ENCODE results near the gene TUBGCP4.

DNA sequence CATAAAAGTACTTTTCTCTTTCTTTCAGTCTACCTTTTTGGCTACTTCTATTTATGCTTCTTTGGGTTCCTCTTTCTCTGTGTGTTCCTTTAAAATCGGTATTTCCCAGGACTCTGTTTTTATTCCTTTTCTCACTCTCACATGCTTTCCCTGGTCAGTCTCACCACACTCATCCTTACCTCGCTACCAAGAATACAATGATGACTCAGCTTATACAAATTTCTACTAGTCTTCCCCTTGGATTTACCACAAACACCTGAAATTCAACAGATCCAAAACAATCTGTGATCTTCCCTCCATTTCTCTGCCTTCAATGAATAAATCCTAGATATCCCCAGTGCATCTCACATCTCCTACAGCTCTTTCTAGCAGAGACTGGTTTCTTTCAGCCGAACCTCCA, 52.9 kb downstream of the TUBGCP4 start:
- TF ChIP-seq, protein P1, sequence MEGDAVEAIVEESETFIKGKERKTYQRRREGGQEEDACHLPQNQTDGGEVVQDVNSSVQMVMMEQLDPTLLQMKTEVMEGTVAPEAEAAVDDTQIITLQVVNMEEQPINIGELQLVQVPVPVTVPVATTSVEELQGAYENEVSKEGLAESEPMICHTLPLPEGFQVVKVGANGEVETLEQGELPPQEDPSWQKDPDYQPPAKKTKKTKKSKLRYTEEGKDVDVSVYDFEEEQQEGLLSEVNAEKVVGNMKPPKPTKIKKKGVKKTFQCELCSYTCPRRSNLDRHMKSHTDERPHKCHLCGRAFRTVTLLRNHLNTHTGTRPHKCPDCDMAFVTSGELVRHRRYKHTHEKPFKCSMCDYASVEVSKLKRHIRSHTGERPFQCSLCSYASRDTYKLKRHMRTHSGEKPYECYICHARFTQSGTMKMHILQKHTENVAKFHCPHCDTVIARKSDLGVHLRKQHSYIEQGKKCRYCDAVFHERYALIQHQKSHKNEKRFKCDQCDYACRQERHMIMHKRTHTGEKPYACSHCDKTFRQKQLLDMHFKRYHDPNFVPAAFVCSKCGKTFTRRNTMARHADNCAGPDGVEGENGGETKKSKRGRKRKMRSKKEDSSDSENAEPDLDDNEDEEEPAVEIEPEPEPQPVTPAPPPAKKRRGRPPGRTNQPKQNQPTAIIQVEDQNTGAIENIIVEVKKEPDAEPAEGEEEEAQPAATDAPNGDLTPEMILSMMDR (IDR thresholded peaks at IDR 0.05) = no peak
- TF ChIP-seq POLR2AphosphoS5 (IDR thresholded peaks at IDR 0.05) (no peak), POLR2A (IDR thresholded peaks at IDR 0.05) (no peak), EP300 (IDR thresholded peaks at IDR 0.05) (no peak)
